NCI-H2227 treated with DMSO at 0.1 percent for 48 hours (cell line): ENCODE data around the gene ELOF1.
"Not testable (repeated sequence)": the region's sequence is repeated elsewhere in the genome, so short reads cannot be mapped to it uniquely, and the experiment has no call there.

Experiments used
- DNase-seq: peaks from one replicate; lab custom pipeline; 2025; lab: John Stamatoyannopoulos, UW

ELOF1 gene

GRCh38 chr19:11558881-11559828 lies at the start of gene ELOF1:
ELOF1 (minus strand) TSS chr19:11559230; CDS start chr19:11554347, 4,883 bp downstream.
- peak; percentile 92 for DNase-seq

GRCh38 chr19:11606484-11606883 lies 47.5 kb upstream of the ELOF1 start:
- no peak for DNase-seq

GRCh38 chr19:11599704-11600103 lies 40.7 kb upstream of the ELOF1 start:
- DNase-seq = not testable (repeated sequence)

- DNase-seq = no peak
These were observed 39.7 kb upstream of the ELOF1 start for GRCh38 chr19:11598746-11599145.

GRCh38 chr19:11598103-11598483 lies 39.1 kb upstream of the ELOF1 start:
- no peak for DNase-seq

GRCh38 chr19:11597202-11598102 lies 38.4 kb upstream of the ELOF1 start, which contains the start of gene ZNF627:
ZNF627 (plus strand) TSS chr19:11597483; CDS start chr19:11597628, 145 bp downstream.
- peak; percentile 92 for DNase-seq

- no peak for DNase-seq
These were observed 37.1 kb upstream of the ELOF1 start for GRCh38 chr19:11596156-11596555.

- no peak for DNase-seq
These were observed 35.1 kb upstream of the ELOF1 start for GRCh38 chr19:11594084-11594483.

- no peak for DNase-seq
These were observed 29.1 kb upstream of the ELOF1 start for GRCh38 chr19:11587975-11588631.

- peak; percentile 48 for DNase-seq
These were observed 28.4 kb upstream of the ELOF1 start for GRCh38 chr19:11587302-11587974.

GRCh38 chr19:11586331-11586730 lies 27.3 kb upstream of the ELOF1 start:
- DNase-seq = no peak

GRCh38 chr19:11581740-11582139 lies 22.7 kb upstream of the ELOF1 start:
- DNase-seq = peak; percentile 17

GRCh38 chr19:11580116-11580515 lies 21.1 kb upstream of the ELOF1 start:
- DNase-seq = no peak

GRCh38 chr19:11578258-11579142 lies 19.5 kb upstream of the ELOF1 start:
- DNase-seq = no peak

- DNase-seq = no peak
These were observed 18.6 kb upstream of the ELOF1 start, which contains the start of gene ACP5 for GRCh38 chr19:11577451-11578257. ACP5 (minus strand) TSS chr19:11577645; CDS start chr19:11577317, 328 bp downstream.

- no peak for DNase-seq
These were observed 17.2 kb upstream of the ELOF1 start for GRCh38 chr19:11576227-11576626.

- no peak for DNase-seq
These were observed 15.7 kb upstream of the ELOF1 start for GRCh38 chr19:11574689-11575088.

- not testable (repeated sequence) for DNase-seq
These were observed 14.7 kb upstream of the ELOF1 start for GRCh38 chr19:11573763-11574162.

- not testable (repeated sequence) for DNase-seq
These were observed 14.3 kb upstream of the ELOF1 start for GRCh38 chr19:11573354-11573753.
